Tongue (tissue), 2 donors: ENCODE measurements around the gene GAN. TPM values are rescaled to one million over a fixed set of nuclear protein-coding genes. Genes with fewer than 3 reads are reported as not detected.
"Not testable (repeated sequence)": the region's sequence is repeated elsewhere in the genome, so short reads cannot be mapped to it uniquely, and the experiment has no call there.

Source experiments
- DNase-seq: peaks from one replicate; pipeline ENCODE4 v3.0.0-alpha.2; 2015
- total RNA-seq: library from RNA; depleted of rRNA; stranded (reverse); fragments of >200 nt; gene quantifications from one replicate; pipeline ENCODE4 v1.2.3, GENCODE V29; 2014

GAN gene
- total RNA-seq, 1 donor from 2014 or later: 31.6 TPM

GRCh38 chr16:81399909-81400308, 85.1 kb downstream of the GAN start:
- DNase-seq: no peak

- DNase-seq: peak; percentile 62
These were observed 86.5 kb downstream of the GAN start for GRCh38 chr16:81401035-81401950.

DNA sequence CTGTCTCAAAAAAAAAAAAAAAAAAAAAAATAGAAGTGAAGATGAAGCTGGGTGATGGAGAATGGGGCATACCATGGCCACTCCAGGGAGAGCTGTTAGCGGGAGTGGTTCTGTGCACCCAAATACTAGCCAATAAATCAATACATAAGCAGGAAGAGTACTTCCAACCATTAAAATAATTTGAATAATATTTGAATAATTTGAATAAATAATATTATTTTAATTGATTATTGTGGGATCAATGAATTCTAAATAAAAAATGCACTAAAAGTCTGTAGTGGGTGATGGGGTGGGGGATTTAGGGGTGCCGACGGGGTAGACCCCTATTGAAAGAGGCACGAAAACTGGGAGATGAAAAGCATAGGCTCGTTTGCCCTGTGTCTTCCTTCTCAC, 88.4 kb downstream of the GAN start:
- no peak for DNase-seq

- peak; percentile 90 for DNase-seq
These were observed 89.0 kb downstream of the GAN start for GRCh38 chr16:81403601-81404391.

GRCh38 chr16:81405002-81405401, 90.2 kb downstream of the GAN start:
- DNase-seq: not testable (repeated sequence)

DNA sequence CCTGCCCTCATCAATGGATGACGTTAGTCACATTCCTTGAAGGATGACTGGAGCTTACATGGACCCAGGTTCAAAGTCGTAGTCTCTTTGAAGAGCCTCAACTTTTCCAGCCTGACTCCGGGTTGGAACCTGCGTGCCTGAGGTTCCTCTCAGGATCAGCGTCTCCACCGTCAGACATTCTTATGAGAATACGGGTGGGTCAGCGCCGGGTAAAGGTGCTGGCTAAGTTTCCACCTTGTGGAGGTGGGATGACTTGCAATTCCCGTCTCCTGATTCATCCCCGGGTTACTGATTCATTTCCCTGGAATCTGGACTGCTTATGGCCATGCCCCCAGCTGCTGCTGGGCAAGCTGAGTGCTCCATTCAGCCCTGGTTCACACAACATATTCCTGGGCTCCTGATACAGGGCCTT, 90.9 kb downstream of the GAN start:
- DNase-seq: no peak

GRCh38 chr16:81408409-81408950, 93.7 kb downstream of the GAN start:
- DNase-seq: no peak

- DNase-seq: no peak
These were observed 94.3 kb downstream of the GAN start for GRCh38 chr16:81409016-81409556.

DNA sequence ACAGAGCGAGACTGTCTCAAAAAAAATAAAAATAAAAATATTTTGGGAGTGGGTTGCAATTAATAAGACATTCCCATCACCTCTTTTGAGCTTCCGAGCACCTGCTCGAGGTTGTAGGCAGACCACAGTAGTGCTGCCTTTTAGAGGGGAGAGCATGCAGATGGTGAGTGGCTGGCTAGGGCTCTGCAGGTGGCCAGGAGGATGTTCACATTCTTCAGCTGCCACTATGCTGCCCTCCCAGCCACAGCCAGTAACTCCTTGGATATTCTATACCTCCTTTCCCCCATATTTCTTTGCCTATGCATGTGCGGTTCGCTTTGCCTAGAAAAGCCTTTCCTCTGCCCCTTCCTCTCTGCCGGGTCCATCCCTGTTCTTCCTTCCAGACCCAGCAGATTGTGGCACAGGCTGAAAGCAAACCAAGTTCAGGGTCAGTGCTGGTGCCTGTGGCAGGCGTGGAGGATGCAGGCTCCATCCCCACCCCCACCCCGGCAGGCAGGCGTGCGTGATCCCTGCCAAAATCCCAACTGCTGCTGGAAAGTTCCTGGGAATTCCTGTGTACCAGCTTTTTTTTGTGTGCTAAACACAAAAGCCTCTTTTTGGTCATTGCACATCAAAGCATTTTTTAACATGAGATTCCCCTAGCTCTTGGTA, 96.0 kb downstream of the GAN start:
- peak; percentile 38 for DNase-seq

GRCh38 chr16:81413245-81413990, 98.7 kb downstream of the GAN start:
- no peak for DNase-seq

GRCh38 chr16:81415751-81416150, 101.0 kb downstream of the GAN start:
- no peak for DNase-seq

DNA sequence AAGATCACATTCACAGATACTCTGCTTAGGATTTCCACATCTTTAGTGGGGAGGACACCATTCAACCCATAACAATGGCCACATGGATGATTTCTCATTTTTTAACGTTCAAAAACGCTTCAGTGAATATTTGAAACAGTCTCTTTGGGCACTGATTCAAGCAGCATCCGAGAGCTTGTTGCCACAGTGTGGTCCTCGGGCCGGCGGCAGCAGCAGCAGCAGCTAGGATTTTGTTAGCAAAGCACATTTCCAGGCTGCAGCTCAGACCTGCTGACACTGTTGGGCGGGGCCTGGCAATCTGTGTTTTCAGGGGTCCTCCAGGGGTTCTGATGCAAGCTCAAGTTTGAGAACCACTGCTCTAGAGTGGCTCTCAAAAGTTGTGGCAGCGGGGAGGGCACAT, 102.0 kb downstream of the GAN start:
- DNase-seq: no peak

GRCh38 chr16:81417210-81417609, 102.4 kb downstream of the GAN start:
- DNase-seq: no peak

- DNase-seq: no peak
These were observed 105.0 kb downstream of the GAN start for GRCh38 chr16:81419806-81420205.

DNA sequence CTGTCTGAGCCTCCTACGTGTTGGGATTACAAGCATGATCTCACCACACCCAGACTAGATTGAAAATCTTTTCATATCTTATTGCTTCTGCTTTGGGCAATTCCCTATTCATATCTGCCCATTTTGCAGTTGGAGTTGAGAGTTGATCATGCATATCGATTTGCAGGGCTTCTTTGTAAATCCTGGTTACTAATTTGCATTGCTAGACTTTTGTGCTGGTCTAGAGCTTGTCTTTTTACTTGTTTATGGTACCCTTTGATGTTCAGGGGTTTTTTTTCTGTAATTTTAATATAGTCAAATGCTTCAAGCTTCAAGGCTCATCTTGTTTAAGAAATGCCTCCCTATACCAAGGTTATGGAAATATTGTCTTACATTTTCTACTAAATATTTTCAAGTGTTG, 106.4 kb downstream of the GAN start:
- DNase-seq: no peak

GRCh38 chr16:81421536-81421935, 106.8 kb downstream of the GAN start:
- no peak for DNase-seq

GRCh38 chr16:81422153-81422552, 107.4 kb downstream of the GAN start:
- DNase-seq: not testable (repeated sequence)

DNA sequence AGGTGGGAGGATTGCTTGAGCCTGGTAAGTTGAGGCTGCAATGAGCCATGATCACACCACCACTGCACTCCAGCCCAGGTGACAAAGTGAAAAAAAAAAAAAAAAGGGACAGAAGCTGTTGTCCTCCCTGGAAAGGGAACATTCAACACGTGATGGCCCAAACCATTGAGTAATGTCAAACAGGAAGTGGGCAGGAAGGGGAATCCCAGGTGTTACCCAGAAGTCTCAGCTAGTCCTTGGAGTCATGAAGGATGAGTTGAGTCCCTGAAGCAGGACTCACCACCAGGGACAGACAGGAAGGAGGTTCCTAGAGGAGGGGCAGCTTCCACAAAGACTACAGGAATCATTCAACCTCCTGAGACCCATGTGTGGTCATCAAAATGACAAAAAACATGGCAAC, 110.0 kb downstream of the GAN start:
- no peak for DNase-seq

- no peak for DNase-seq
These were observed 112.5 kb downstream of the GAN start for GRCh38 chr16:81427219-81427618.

- no peak for DNase-seq
These were observed 114.3 kb downstream of the GAN start for GRCh38 chr16:81429045-81429521.
